Transverse colon (tissue), 4 donors: ENCODE measurements around the gene ACVR1C. TPM values are rescaled to one million over a fixed set of nuclear protein-coding genes. Genes with fewer than 3 reads are reported as not detected.

Source experiments
- DNase-seq: peaks from one replicate; pipeline ENCODE4 v3.0.0-alpha.2; 2019
- H3K27ac ChIP-seq, 4 donors: fragments of 200-600 bp; sonication (generic); 2 replicates each; pipeline ENCODE4 v1.5.1; 2016 to 2018; ENCODE audit warnings: inconsistent platforms in 4 of 4
- H3K27me3 ChIP-seq: fragments of 200-600 bp; sonication (generic); 2 replicates; pipeline ENCODE4 v1.5.1; 2017; ENCODE audit warnings: inconsistent platforms
- H3K36me3 ChIP-seq, 4 donors: fragments of 200-600 bp; sonication (generic); 2 replicates each; pipeline ENCODE4 v1.5.1; 2017 to 2019; ENCODE audit warnings: inconsistent platforms in 4 of 4
- H3K4me1 ChIP-seq, 4 donors: fragments of 200-600 bp; sonication (generic); 2 replicates each; pipeline ENCODE4 v1.5.1; 2017 to 2020; ENCODE audit warnings: inconsistent platforms in 4 of 4
- H3K4me3 ChIP-seq, 4 donors: fragments of 200-600 bp; sonication (generic); 1 replicate in 1 of 4; 2 replicates in 3 of 4; pipeline versions ENCODE4 v1.5.1 to v1.6.1; 2017 to 2019; ENCODE audit warnings: inconsistent platforms in 4 of 4
- H3K9me3 ChIP-seq, 2 donors: fragments of 200-600 bp; sonication (generic); 2 replicates each; pipeline ENCODE4 v1.5.1; 2017 to 2019; ENCODE audit warnings: inconsistent platforms in 2 of 2
- EP300 ChIP-seq: sonication (generic); formaldehyde crosslinking; IDR thresholded peaks from one replicate; pipeline ENCODE4 v1.6.1; 2017; ENCODE audit warnings: antibody characterized with exemption, low read depth
- POLR2A ChIP-seq: fragments of 450-650 bp; IDR thresholded peaks from one replicate; pipeline ENCODE4 v1.6.1; 2016; ENCODE audit warnings: antibody characterized with exemption, mild to moderate bottlenecking, moderate library complexity
- POLR2AphosphoS5 ChIP-seq, 3 donors: sonication (generic); formaldehyde crosslinking; IDR thresholded peaks; one replicate each; pipeline ENCODE4 v1.6.1; 2016; ENCODE audit warnings: antibody characterized with exemption in 3 of 3
- in situ Hi-C, 4 donors: fragments of 200-750 bp; cut with MboI; loops; one replicate each; pipeline versions ENCODE4 v1.15.0 to v1.15.1; 2017; ENCODE audit warnings: low sequenced_read_pairs in 3 of 4, low pct_ligation_motif_present in 1 of 4, low pct_unique_long_range_greater_than_20kb in 1 of 4
- intact Hi-C: fragments of 100-400 bp; cut with DNase I; formaldehyde crosslinking; loops from one replicate; pipeline ENCODE4 v1.15.1; 2023; ENCODE audit warnings: low total_unique reads
- total RNA-seq, 4 donors: library from RNA; depleted of rRNA; stranded (reverse); fragments of >200 nt; gene quantifications; one replicate each; pipeline ENCODE4 v1.1.0, GENCODE V29; 2016
- TF ChIP-seq, protein P1 (sequence below), 5 experiments: fragments of 200-600 bp in 3 of 5; fragments of 450-650 bp in 2 of 5; sonication (generic) in 3 of 5; IDR thresholded peaks; 1 replicate in 2 of 5; 2 replicates in 3 of 5; pipeline ENCODE4 v1.5.1; 2016 to 2017; ENCODE audit warnings: antibody characterized with exemption in 5 of 5, inconsistent platforms in 3 of 5, mild to moderate bottlenecking in 2 of 5, moderate library complexity in 1 of 5

The ACVR1C gene
- total RNA-seq, 4 donors from 2014 or later: 8.2 to 13.7 (median 11.9) TPM

DNA sequence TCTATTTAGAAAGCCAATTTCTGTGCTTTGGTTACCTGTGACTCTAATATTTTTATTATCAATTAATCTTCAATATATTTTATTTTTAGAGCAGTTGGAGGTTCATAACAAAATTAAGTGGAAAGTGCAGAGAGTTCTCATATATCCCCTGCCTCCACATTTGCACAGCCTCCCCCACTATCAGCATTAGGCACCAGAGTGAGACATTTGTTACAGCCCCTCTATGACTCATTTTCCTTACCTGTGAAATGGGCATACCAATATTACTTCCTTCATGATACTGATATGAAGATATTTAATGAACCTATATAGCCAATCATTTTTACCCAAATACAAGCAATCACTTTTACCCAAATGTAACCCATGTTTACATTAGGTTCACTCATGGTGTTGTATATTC, 150.7 kb downstream of the ACVR1C start:
- Histone ChIP-seq H3K27me3 (no peaks in the 10 kb centered on the region), H3K4me3 (no peak overlapping the region), H3K9me3 (no peaks in the 10 kb centered on the region), H3K4me1 (no peaks in the 10 kb centered on the region), H3K27ac (no peak overlapping the region), H3K36me3 (no peaks in the 10 kb centered on the region)
- in situ Hi-C loops (loop anchor here in 3 of 4 donors (25.0 kb wide), 2 partner anchors 141 to 534 kb away; partner anchors contain the start of gene ERMN (in 1 of the 3)), intact Hi-C loops (no loop called here)
- TF ChIP-seq EP300 (no peak), POLR2AphosphoS5 (IDR thresholded peaks at IDR 0.05) (no peak), POLR2A (no peak)
- TF ChIP-seq, protein P1, sequence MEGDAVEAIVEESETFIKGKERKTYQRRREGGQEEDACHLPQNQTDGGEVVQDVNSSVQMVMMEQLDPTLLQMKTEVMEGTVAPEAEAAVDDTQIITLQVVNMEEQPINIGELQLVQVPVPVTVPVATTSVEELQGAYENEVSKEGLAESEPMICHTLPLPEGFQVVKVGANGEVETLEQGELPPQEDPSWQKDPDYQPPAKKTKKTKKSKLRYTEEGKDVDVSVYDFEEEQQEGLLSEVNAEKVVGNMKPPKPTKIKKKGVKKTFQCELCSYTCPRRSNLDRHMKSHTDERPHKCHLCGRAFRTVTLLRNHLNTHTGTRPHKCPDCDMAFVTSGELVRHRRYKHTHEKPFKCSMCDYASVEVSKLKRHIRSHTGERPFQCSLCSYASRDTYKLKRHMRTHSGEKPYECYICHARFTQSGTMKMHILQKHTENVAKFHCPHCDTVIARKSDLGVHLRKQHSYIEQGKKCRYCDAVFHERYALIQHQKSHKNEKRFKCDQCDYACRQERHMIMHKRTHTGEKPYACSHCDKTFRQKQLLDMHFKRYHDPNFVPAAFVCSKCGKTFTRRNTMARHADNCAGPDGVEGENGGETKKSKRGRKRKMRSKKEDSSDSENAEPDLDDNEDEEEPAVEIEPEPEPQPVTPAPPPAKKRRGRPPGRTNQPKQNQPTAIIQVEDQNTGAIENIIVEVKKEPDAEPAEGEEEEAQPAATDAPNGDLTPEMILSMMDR (IDR thresholded peaks at IDR 0.05): no peak
- no peak for DNase-seq

DNA sequence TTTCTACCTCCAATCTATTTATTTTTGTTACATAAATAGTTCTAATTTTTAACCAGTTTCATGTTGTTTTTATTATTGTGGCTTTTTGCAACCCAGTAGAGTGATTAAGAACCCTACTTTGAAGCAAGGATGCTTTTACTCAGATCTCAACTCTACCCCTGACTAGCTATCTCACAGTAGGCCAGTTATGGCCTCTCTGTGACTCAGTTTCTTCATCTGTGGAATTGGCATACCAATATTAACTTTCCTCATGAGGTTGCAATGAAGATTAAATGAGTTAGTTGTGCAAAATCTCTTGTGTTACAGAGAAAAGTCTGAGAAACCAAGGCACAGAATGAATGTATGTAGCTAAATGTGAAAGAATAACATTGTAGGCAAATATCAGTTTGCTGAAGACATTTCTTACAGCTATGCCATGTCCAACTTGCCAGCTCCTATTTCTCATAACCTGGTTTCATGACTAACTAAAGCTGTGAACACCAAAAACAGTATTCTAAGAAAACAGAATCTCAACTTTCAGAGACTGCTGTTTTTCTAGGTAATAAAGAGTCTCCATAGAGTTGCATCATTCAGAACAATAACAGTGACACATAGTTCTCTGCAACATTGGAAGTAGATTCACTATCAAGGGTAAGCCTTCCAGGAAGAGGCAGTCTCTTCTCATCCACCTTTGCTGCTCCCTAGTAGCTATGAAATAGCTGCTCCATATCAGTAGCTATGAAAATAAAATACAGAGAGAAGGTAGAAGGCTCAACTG, 151.5 kb downstream of the ACVR1C start:
- Histone ChIP-seq H3K9me3 (no peaks in the 10 kb centered on the region), H3K4me1 (no peaks in the 10 kb centered on the region), H3K27me3 (no peaks in the 10 kb centered on the region), H3K27ac (no peak overlapping the region), H3K36me3 (no peaks in the 10 kb centered on the region), H3K4me3 (no peak overlapping the region)
- intact Hi-C loops (no loop called here), in situ Hi-C loops (loop anchor here in 3 of 4 donors (25.0 kb wide), 2 partner anchors 140 to 535 kb away; partner anchors contain the start of gene ERMN (in 1 of the 3))
- DNase-seq: no peak
- TF ChIP-seq, protein P1 (IDR thresholded peaks at IDR 0.05): no peak
- TF ChIP-seq POLR2AphosphoS5 (IDR thresholded peaks at IDR 0.05) (no peak), EP300 (no peak), POLR2A (no peak)

Other genes starting within 250 kb of the ACVR1C start
- gene CYTIP, start 184.8 kb downstream of the ACVR1C start, total RNA-seq: 10 to 100 TPM in 1 of 4 donors, 1 to 10 TPM in 3; 4.6 to 25.1 (median 5.8) TPM
- gene ACVR1, start 247.5 kb upstream of the ACVR1C start, total RNA-seq: 10 to 100 TPM in 3 of 4 donors, 1 to 10 TPM in 1; 4.5 to 16.5 (median 11.8) TPM